ENCODE results near the gene HSD3B2. TPM values are rescaled to one million over a fixed set of nuclear protein-coding genes. Genes with fewer than 3 reads are reported as not detected.

HSD3B2 gene
- total and polyA plus RNA-seq, 8 donors = 1.4 TPM; not detected in 7

DNA sequence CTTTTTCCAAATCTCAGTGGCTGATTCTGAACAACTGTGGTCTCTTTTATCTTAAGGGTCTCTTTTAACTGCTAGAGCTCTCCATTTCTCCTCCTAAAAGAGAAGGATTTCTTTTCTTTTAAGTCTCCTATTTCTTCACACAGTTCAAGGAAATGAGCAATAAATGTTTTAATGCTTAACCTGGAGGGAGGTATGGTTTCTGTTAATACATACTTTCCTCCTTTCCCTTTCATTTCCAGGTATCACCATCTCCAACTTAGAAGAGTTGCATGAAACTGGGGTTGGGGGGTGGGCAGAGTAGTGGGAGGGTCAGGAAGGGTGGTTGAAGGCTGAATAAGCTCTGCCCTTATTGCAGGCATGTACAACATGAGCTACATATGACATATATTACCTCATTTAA lies 31.4 kb downstream of the HSD3B2 start:
- H3K27me3 ChIP-seq = no peaks in the 10 kb centered on the region
- no peaks in the 10 kb centered on the region for H3K4me1 ChIP-seq
- no peak overlapping the region for H3K27ac ChIP-seq
- FAIRE-seq (no peak), ATAC-seq (no peak), DNase-seq (no peak)
- intact Hi-C loops (cut with DNase I) = no loop called here
- TF ChIP-seq, protein P1, sequence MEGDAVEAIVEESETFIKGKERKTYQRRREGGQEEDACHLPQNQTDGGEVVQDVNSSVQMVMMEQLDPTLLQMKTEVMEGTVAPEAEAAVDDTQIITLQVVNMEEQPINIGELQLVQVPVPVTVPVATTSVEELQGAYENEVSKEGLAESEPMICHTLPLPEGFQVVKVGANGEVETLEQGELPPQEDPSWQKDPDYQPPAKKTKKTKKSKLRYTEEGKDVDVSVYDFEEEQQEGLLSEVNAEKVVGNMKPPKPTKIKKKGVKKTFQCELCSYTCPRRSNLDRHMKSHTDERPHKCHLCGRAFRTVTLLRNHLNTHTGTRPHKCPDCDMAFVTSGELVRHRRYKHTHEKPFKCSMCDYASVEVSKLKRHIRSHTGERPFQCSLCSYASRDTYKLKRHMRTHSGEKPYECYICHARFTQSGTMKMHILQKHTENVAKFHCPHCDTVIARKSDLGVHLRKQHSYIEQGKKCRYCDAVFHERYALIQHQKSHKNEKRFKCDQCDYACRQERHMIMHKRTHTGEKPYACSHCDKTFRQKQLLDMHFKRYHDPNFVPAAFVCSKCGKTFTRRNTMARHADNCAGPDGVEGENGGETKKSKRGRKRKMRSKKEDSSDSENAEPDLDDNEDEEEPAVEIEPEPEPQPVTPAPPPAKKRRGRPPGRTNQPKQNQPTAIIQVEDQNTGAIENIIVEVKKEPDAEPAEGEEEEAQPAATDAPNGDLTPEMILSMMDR (IDR thresholded peaks at IDR 0.05) = no peak
- no peak overlapping the region for H3K4me3 ChIP-seq
- no peaks in the 10 kb centered on the region for H3K36me3 ChIP-seq
- no peaks in the 10 kb centered on the region for H3K9me3 ChIP-seq

DNA sequence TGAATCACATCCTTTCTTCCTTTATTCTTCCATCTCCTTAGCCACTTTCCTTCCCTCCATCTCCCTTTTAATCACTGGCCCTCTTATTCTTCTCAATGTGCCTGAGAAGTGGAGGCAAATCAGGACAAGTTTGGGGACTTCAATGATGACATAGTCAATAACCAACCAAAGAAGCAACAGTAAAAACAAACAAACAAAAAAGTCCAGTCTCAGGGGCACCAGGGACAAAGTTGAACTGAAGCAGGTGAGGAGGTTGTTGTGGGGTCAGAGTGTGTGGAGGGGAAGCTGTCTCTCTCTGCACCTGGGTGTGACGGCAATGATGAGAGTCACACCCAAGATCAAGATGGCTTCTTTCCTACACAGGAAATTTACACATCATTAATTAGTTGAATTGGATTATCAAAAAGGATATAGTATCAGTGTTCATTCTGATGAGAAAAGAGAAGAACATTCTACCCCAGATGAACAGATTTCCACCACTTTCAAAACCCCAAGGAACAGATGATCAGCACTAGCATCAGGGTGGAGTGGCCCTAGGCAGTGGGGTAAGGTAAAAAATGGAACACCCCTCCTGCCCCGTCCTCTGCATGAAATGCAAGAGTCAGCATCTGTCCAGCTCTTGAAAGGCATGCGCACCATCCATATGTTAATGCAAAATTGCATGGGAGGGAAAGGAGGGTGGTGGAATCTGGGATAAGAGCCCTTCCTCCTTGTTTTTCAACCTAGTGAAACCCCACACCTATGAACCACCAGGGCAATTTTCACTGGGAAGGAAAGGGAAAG lies 32.6 kb downstream of the HSD3B2 start:
- DNase-seq (no peak), FAIRE-seq (no peak), ATAC-seq (no peak)
- H3K36me3 ChIP-seq = no peaks in the 10 kb centered on the region
- no peak overlapping the region for H3K4me3 ChIP-seq
- intact Hi-C loops (cut with DNase I) = no loop called here
- TF ChIP-seq, protein P1 (IDR thresholded peaks at IDR 0.05) = no peak
- no peaks in the 10 kb centered on the region for H3K4me1 ChIP-seq
- no peaks in the 10 kb centered on the region for H3K9me3 ChIP-seq
- no peaks in the 10 kb centered on the region for H3K27me3 ChIP-seq
- WGBS, 2 donors = 87 to 91% methylated on average over 3 of the region's 3 CpGs
- H3K27ac ChIP-seq = no peak overlapping the region

DNA sequence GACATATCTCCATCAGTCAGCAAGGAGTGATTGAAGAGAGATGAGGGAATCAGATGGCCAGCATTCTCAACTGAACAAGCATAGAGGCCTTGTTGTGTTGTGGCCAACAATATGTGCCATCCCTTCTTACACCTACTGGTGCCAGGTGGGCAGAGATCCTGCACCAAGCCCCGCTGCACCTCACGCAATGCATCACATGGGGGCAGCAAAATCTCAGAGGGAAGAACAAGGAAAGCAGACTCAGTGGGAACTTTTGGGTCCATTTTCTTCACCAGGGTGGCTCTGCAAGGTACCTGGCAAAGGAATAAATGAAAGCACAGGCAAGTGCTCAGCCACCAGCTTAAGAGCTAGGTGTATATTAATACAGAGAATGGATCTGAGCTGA lies 33.2 kb downstream of the HSD3B2 start:
- no peak for ATAC-seq
- intact Hi-C loops (cut with DNase I) = no loop called here
- TF ChIP-seq, protein P1 (IDR thresholded peaks at IDR 0.05) = no peak

DNA sequence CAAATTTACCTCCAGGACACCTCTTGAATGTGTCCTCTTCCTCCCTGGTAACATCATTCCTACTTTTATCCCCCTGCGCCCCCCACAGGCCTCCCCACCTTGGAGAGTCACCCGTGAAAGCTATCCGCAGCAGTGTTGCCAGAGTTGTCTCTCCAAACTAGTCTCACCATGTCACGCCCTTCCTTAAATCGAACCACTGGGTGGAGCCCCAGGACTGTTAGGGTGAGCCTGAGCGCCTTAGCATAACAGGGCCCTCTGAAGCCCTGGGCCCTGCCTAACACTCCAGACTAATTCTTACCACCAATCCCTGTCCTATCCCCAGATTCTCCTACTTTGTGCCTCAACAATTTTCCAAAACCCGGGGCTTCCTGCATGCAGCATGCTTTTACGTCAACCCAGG lies 35.0 kb downstream of the HSD3B2 start:
- DNase-seq (no peak), ATAC-seq (no peak), FAIRE-seq (no peak)
- Histone ChIP-seq H3K4me3 (no peak overlapping the region), H3K36me3 (no peaks in the 10 kb centered on the region), H3K9me3 (no peaks in the 10 kb centered on the region), H3K27ac (no peak overlapping the region), H3K4me1 (no peaks in the 10 kb centered on the region), H3K27me3 (no peaks in the 10 kb centered on the region)
- 67 to 73% methylated on average over 8 of the region's 8 CpGs for WGBS, 2 donors
- TF ChIP-seq, protein P1 (IDR thresholded peaks at IDR 0.05) = no peak
- intact Hi-C loops (cut with DNase I) = no loop called here

More for the DNA sequence above, 33.2 kb downstream of the HSD3B2 start:
- Histone ChIP-seq H3K36me3 (no peaks in the 10 kb centered on the region), H3K27me3 (no peaks in the 10 kb centered on the region), H3K4me1 (no peaks in the 10 kb centered on the region), H3K4me3 (no peak overlapping the region), H3K9me3 (no peaks in the 10 kb centered on the region), H3K27ac (no peak overlapping the region)
- DNase-seq = no peak
- FAIRE-seq = no peak
- 76 to 82% methylated on average over 2 of the region's 2 CpGs for WGBS, 2 donors

DNA sequence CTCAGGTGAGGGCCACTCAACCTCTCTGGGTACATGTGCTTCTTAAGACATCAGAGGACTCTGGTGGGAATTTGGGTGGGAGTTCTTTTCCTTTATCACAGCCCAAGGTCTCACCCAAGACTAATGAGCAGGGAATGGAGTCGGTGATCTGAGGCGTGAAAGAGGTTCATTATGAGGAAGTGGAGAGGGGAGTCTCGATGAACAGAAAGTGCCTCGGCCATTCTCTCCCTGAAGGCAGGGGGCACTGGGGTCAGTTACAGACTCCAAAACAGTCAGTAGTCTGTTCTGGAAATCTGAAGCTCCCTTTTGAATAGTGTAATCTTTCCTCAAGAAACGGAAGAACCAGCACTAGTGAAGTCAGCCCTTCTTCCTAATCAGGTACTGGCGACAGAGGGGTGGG lies 36.2 kb downstream of the HSD3B2 start:
- DNase-seq (no peak), FAIRE-seq (no peak), ATAC-seq (no peak)
- H3K27ac ChIP-seq = no peak overlapping the region
- H3K4me3 ChIP-seq = no peak overlapping the region
- H3K27me3 ChIP-seq = no peaks in the 10 kb centered on the region
- no peaks in the 10 kb centered on the region for H3K4me1 ChIP-seq
- H3K9me3 ChIP-seq = no peaks in the 10 kb centered on the region
- 82 to 86% methylated on average over 6 of the region's 6 CpGs for WGBS, 2 donors
- TF ChIP-seq, protein P1 (IDR thresholded peaks at IDR 0.05) = no peak
- H3K36me3 ChIP-seq = no peaks in the 10 kb centered on the region
- intact Hi-C loops (cut with DNase I) = no loop called here

All from pancreas (tissue), 10 donors.